Stimulated activated memory B cell treated with anti-CD40 and anti-IgM and Interleukin-4, amounts not matched to agents 10 μg/mL and 1 μg/mL and 100 μg/mL, for 72 hours (primary cell): ENCODE measurements around the gene CHST14.
A peak's percentile ranks its signal among the peaks of the same experiment; 100 is the strongest.

Experiments used
- ATAC-seq: fragments of 150-1000 bp; cut with Tn5 transposase; 2 replicates; pipeline ENCODE4 v1.10.0; 2021
- H3K27ac Mint-ChIP-seq: one replicate; pipeline ENCODE4 v1.8.0; 2022; ENCODE audit warnings: mild to moderate bottlenecking, mixed read lengths
- H3K27me3 Mint-ChIP-seq: one replicate; pipeline ENCODE4 v1.8.0; 2022; ENCODE audit warnings: mixed read lengths
- H3K36me3 Mint-ChIP-seq: one replicate; pipeline ENCODE4 v1.8.0; 2022; ENCODE audit warnings: mixed read lengths
- H3K4me1 Mint-ChIP-seq: one replicate; pipeline ENCODE4 v1.8.0; 2022; ENCODE audit warnings: mixed read lengths
- H3K4me3 Mint-ChIP-seq: one replicate; pipeline ENCODE4 v1.8.0; 2022; ENCODE audit warnings: mild to moderate bottlenecking, moderate library complexity, mixed read lengths
- H3K9me3 Mint-ChIP-seq: one replicate; pipeline ENCODE4 v1.8.0; 2022; ENCODE audit warnings: mixed read lengths

CHST14 gene, protein sequence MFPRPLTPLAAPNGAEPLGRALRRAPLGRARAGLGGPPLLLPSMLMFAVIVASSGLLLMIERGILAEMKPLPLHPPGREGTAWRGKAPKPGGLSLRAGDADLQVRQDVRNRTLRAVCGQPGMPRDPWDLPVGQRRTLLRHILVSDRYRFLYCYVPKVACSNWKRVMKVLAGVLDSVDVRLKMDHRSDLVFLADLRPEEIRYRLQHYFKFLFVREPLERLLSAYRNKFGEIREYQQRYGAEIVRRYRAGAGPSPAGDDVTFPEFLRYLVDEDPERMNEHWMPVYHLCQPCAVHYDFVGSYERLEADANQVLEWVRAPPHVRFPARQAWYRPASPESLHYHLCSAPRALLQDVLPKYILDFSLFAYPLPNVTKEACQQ

GRCh38 chr15:40470423-40471104 lies at the start of gene CHST14:
Gene CHST14, plus strand, starts transcription at chr15:40470984. Its CDS starts 230 bp downstream, at chr15:40471214.
- H3K36me3 Mint-ChIP-seq, result peaks cover 7% of the 10 kb centered on the region
- H3K27ac Mint-ChIP-seq, result peak within 1 kb of the TSS; percentile 82
- H3K4me1 Mint-ChIP-seq, result peaks cover 16% of the 10 kb centered on the region
- ATAC-seq, result peak; percentile 79
- H3K9me3 Mint-ChIP-seq, result no peaks in the 10 kb centered on the region
- H3K27me3 Mint-ChIP-seq, result no peaks in the 10 kb centered on the region
- peak within 1 kb of the TSS; percentile 84 for H3K4me3 Mint-ChIP-seq

DNA sequence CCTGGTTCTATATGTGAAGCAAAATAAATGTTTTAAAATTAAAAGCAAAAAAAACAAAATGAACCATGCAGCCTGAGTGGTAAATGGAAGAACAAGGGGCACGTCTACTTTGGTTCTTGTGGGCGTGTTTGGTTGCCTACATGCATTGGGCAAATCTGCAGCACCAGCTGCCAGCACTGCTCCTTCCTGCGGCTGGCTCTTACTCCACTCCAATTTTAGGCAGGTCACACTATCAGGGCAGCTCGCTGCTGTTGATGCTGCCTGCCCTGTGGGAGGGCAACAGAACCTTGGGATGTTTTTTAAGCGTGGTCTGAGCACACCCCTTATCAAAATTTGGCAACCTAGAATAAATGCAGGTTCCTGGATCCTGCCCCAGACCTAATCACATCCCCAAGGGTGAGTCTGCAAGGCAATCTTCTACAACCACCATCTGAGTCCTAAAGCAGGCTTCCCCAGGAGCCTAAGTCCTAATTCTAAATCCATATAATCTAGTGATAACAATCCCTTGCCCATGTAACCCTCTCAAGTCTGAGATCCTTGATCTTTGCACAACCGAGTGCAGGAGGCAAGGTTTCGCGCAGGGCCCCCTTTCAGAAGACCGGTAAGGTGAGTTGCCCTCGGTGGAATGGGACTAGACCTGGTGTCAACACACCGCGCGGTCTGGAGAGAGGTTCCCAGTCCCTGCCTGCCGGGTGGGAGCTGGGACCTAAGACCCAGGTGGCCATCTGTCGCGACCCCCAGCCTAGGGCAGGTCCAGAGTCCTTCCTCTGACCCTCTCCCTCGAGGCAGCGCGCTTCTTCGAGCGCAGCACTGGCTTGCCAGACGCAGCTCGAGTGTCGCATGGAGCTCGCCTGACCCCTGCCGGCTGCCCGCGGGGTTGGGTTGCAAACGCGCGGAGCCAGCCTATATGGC lies 49.3 kb upstream of the CHST14 start:
- H3K4me3 Mint-ChIP-seq, result no peak overlapping the region
- no peak overlapping the region for H3K27ac Mint-ChIP-seq
- H3K9me3 Mint-ChIP-seq, result no peaks in the 10 kb centered on the region
- H3K36me3 Mint-ChIP-seq, result peaks cover 16% of the 10 kb centered on the region
- H3K4me1 Mint-ChIP-seq, result peaks cover 9% of the 10 kb centered on the region
- H3K27me3 Mint-ChIP-seq, result no peaks in the 10 kb centered on the region
- peak; percentile 94 for ATAC-seq

GRCh38 chr15:40424483-40425115 lies 46.2 kb upstream of the CHST14 start:
- H3K9me3 Mint-ChIP-seq, result no peaks in the 10 kb centered on the region
- no peaks in the 10 kb centered on the region for H3K27me3 Mint-ChIP-seq
- ATAC-seq, result no peak
- H3K27ac Mint-ChIP-seq, result no peak overlapping the region
- peaks cover 6% of the 10 kb centered on the region for H3K36me3 Mint-ChIP-seq
- no peak overlapping the region for H3K4me3 Mint-ChIP-seq
- H3K4me1 Mint-ChIP-seq, result peaks cover 9% of the 10 kb centered on the region

DNA sequence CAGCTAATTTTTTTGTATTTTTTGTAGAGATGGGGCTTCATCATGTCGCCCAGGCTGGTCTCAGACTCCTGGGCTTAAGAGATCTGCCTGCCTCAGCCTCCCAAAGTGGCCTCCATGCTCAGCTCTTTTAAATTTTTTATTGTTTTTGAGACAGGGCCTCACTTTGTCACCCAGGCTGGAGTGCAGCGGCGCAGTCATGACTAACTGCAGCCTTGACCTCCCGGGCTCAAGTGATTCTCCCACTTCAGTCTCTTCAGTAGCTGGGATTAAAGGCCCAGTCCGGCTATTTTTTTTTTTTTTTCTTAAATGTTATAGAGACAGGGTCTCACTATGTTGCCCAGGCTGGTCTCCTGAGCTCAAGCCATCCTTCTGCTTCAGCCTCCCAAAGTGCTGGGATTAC lies 45.1 kb upstream of the CHST14 start:
- no peak overlapping the region for H3K27ac Mint-ChIP-seq
- H3K36me3 Mint-ChIP-seq, result peaks cover 6% of the 10 kb centered on the region
- no peak for ATAC-seq
- no peak overlapping the region for H3K4me3 Mint-ChIP-seq
- H3K27me3 Mint-ChIP-seq, result no peaks in the 10 kb centered on the region
- peaks cover 9% of the 10 kb centered on the region for H3K4me1 Mint-ChIP-seq
- H3K9me3 Mint-ChIP-seq, result no peaks in the 10 kb centered on the region

DNA sequence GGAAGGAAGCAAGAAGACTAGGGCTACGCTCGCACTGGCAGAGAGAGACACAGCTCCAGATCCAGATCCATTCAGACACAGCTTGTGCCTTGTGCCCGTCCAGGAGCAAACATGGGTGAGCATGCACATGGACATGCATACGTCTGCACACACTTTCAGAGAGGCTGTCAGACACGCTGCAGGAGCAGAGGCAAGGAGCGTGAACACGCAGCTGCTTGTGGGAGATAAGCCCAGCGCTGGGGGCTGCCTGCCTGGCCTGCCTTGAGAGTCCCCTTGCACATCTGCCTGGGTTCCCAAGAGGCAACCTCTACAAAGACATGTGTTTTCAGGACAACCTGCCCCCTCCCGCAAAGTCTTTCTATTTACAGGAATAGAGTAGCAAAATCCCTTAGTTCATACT lies 43.6 kb upstream of the CHST14 start:
- H3K36me3 Mint-ChIP-seq, result peaks cover 6% of the 10 kb centered on the region
- H3K4me1 Mint-ChIP-seq, result no peaks in the 10 kb centered on the region
- H3K9me3 Mint-ChIP-seq, result no peaks in the 10 kb centered on the region
- no peaks in the 10 kb centered on the region for H3K27me3 Mint-ChIP-seq
- H3K27ac Mint-ChIP-seq, result no peak overlapping the region
- no peak overlapping the region for H3K4me3 Mint-ChIP-seq
- no peak for ATAC-seq

DNA sequence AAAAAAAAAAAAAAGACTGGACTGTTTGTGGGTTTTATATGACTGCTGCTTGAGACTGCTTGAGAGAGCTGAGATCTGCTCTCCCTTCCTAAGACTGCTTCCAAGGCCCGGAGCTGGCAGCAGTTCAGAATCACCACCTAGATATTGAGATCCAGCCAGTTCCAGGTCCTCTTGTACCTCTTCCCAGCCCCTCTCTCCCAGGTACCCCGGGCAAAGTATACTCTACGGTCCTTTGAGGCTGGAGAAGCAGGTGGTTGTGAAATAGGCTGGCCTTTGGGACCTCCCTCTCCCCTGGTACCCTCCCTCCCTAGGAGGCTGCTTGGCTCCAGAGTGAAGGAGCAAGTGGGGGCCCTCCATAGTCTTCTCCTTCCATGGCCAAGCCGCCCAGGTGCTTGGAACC lies 42.6 kb upstream of the CHST14 start:
- Mint-ChIP-seq H3K9me3 (no peaks in the 10 kb centered on the region), H3K27ac (no peak overlapping the region), H3K4me3 (no peak overlapping the region), H3K4me1 (no peaks in the 10 kb centered on the region), H3K36me3 (peaks cover 6% of the 10 kb centered on the region), H3K27me3 (no peaks in the 10 kb centered on the region)
- ATAC-seq, result no peak

DNA sequence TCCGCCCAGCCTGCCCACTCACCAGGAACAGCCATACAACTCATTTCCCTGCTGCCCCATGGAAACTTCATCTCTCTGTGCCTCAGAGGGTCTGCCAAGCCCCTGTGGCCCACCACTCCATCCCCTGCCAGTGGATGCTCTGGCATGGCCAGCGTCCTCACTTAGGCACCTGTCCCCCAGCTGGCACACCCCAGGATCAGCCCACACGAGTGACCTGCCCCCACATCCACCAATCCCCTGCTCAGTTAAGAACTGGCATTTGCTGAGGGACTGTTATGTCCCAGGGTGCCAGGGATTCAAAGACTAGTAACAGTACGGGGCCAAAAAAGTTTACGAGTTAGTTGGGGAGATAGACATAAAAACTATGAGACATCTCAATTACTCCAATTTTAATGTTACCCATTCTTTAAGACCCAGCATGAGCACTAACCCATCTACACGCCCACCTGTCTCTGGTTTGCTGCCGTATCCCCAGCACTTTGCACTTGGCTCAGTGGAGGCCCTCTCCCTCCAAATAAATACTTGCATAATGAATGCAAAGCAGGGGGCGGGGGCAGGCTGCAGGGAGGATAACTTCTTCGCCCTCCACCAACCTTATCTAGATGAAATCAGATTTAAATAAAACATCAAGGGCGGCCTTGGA lies 41.6 kb upstream of the CHST14 start:
- no peaks in the 10 kb centered on the region for H3K4me1 Mint-ChIP-seq
- H3K27ac Mint-ChIP-seq, result no peak overlapping the region
- H3K36me3 Mint-ChIP-seq, result peaks cover 6% of the 10 kb centered on the region
- H3K27me3 Mint-ChIP-seq, result no peaks in the 10 kb centered on the region
- no peak for ATAC-seq
- no peak overlapping the region for H3K4me3 Mint-ChIP-seq
- no peaks in the 10 kb centered on the region for H3K9me3 Mint-ChIP-seq

GRCh38 chr15:40430271-40430805 lies 40.4 kb upstream of the CHST14 start:
- no peaks in the 10 kb centered on the region for H3K4me1 Mint-ChIP-seq
- no peak overlapping the region for H3K4me3 Mint-ChIP-seq
- no peaks in the 10 kb centered on the region for H3K9me3 Mint-ChIP-seq
- ATAC-seq, result no peak
- H3K27ac Mint-ChIP-seq, result no peak overlapping the region
- H3K27me3 Mint-ChIP-seq, result no peaks in the 10 kb centered on the region
- H3K36me3 Mint-ChIP-seq, result peaks cover 6% of the 10 kb centered on the region

DNA sequence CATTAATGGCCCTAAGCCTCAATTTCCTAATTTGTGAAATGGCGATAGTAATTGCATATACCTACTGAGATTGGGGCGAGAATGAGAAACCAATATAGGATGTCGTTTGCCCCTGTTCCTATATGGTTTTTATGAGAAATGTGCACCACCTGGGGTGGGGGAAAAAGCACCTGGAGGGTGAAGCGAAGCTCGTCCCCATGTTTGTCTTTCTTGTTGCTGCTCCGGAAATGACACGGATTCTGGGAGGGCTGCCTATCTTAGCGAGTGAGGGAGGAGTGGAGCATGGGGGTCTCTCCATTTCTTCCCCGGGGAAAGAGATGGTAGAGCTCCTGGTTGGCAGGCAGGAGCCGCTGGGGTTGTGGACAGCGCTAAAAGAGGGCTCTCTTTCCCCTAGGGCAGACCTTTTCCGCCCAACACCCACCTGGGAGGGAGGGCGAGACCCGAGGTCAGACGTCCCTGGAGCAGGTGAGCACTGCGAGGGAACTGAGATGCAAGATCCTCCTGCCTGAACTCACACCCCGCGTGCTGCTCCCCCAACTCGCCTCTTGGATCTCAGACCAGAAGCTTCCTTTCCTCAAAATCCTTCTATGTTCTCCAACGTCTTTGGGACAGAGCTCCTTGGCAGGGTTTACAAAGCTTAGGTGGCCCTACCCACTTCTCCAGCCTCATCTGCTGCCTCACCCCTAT lies 35.6 kb upstream of the CHST14 start:
- H3K36me3 Mint-ChIP-seq, result no peaks in the 10 kb centered on the region
- H3K27ac Mint-ChIP-seq, result no peak overlapping the region
- ATAC-seq, result no peak
- H3K27me3 Mint-ChIP-seq, result peaks cover 45% of the 10 kb centered on the region
- H3K4me1 Mint-ChIP-seq, result peaks cover 46% of the 10 kb centered on the region
- H3K4me3 Mint-ChIP-seq, result no peak overlapping the region
- H3K9me3 Mint-ChIP-seq, result no peaks in the 10 kb centered on the region

DNA sequence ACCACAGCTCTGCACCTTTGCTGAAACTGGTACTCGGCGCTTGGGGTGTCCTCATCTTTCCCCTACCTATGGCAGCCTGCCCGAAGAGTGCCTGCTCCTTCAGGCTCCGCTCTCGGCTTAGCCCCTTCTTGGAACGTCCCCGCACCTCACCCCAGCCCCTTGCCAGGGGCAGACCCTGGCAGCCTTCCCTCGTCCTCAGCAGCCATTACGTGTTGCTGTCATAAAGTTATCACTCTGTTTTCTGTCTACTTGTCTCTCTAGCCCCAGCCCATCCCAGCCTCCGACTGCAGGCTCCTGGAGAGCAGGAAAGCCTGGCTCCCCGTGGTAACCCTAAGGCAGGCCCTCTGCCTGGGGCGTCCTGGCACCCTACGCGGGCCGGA lies 35.1 kb upstream of the CHST14 start:
- Mint-ChIP-seq H3K27me3 (peaks cover 47% of the 10 kb centered on the region), H3K4me3 (no peak overlapping the region), H3K4me1 (peaks cover 48% of the 10 kb centered on the region)

DNA sequence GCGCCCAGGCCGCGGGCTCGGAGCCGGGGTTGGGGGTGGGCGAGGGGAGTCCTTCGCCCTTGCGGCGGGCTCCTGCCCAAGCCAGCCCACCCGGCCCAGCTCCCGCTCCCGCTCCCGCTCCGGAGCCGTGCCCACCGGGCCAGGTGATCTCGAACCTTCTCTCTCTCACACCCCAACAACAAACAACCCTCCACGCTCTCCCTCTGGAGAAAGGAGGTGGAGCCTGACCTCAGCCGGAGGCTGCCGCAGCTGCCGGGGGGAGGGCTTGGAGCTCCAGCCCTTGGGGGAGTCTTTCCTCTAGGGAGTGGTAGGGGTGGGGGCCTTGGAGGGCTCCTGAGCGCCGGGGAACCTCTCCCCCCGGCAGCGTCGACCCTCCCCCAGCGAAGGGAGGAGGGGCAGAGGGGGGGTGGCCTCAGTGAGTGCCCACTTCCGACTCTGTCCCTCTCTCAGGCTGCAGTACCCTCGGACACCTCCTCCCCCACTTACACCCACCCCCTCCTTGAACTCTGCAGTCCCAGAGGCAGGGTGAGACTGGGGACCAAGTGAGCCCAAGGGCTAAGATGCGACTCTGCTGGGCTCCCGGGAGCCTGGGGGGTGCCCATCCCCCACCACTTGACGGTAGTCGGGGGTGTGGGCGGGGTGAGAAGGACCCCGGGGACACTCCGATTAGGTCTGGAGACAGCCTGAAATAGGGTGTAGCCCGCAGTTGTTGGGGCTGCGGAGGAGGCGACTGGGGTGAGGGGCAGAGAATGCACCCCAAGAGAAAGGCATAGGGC lies 34.5 kb upstream of the CHST14 start:
- Mint-ChIP-seq H3K4me1 (peaks cover 48% of the 10 kb centered on the region), H3K27ac (peak overlapping the region; percentile 1), H3K36me3 (no peaks in the 10 kb centered on the region), H3K9me3 (no peaks in the 10 kb centered on the region), H3K4me3 (peak overlapping the region; percentile 64), H3K27me3 (peaks cover 47% of the 10 kb centered on the region)
- ATAC-seq, result no peak

More for the DNA sequence above, 35.1 kb upstream of the CHST14 start:
- Mint-ChIP-seq H3K9me3 (no peaks in the 10 kb centered on the region), H3K27ac (peak overlapping the region; percentile 1), H3K36me3 (no peaks in the 10 kb centered on the region)
- no peak for ATAC-seq

DNA sequence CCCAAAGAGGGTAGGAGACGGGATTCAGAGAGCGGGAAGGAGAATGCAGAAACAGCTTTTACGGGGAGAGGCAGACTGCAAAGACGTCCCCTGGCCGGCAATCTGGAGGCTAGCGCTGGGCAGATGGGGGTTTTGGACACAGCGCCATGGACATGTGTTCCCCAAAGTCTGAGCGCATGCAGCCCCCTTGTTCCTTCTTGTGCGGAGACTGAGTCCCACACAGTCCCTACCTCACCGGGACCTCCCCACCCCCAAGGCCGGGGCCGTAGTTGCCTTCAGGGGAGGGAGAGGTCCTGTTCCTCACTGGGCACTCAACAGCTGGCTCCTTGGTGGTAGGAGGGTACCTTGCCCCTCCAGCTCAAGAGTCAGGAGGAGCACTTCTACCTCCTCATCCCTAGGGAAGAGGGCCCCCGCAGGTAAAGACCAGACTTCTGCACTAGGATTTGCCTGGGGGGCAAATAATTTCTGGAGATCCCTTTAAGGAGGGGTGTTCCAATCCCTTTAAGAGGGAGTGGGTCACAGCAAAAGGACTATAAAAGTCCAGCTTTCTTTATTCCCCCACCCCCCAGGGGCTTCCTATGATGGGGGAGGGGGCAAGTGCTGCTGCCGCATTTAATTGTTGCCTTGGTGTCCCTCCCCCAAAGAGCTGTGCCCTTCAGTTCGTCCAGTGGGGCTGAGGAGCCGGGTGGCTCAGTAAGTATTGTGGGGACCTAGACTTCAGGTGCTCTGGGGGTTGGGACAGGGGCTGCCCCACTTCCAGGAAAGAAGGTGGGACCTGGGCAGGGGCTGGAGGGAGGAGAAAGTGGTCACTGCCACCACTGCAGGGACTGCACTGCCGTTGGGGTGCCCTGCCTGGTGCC lies 33.7 kb upstream of the CHST14 start:
- peak overlapping the region; percentile 1 for H3K27ac Mint-ChIP-seq
- no peaks in the 10 kb centered on the region for H3K36me3 Mint-ChIP-seq
- H3K4me1 Mint-ChIP-seq, result peaks cover 48% of the 10 kb centered on the region
- ATAC-seq, result no peak
- H3K4me3 Mint-ChIP-seq, result peak overlapping the region; percentile 64
- H3K27me3 Mint-ChIP-seq, result peaks cover 47% of the 10 kb centered on the region
- no peaks in the 10 kb centered on the region for H3K9me3 Mint-ChIP-seq
